IMR-90 (cell line): ENCODE data around the gene NELL2. TPM values are rescaled to one million over a fixed set of nuclear protein-coding genes. Genes with fewer than 3 reads are reported as not detected.

Source experiments
- ATAC-seq: fragments of 200-7000 bp; cut with Tn5 transposase; 2 replicates; pipeline ENCODE4 v1.9.1; 2020; ENCODE audit warnings: low read depth, mild to moderate bottlenecking, moderate library complexity
- BruUV-seq: library from RNA; stranded (reverse); fragments of 400-500 nt; replicated peaks from 2 replicates; lab custom pipeline; 2021; lab: Mats Ljungman, UMichigan
- CTCF ChIA-PET: fragments of 300-600 bp; formaldehyde crosslinking; extraction: SDS; loops from one replicate; lab custom pipeline; 2021; ENCODE audit warnings: antibody characterized with exemption; lab: Yijun Ruan, JAX
- POLR2A ChIA-PET: fragments of 300-600 bp; sonication (Branson Sonifier 250); formaldehyde crosslinking; loops from one replicate; lab custom pipeline; 2022; ENCODE audit warnings: antibody characterized with exemption; ENCODE audit not compliant: unreplicated experiment; lab: Charles Lee
- DNase-seq: peaks from one replicate; pipeline ENCODE4 v3.0.0; 2013
- H2AFZ ChIP-seq: replicated peaks from 2 replicates; pipeline ENCODE3; 2013; ENCODE audit warnings: low read length, mild to moderate bottlenecking; ENCODE audit not compliant: poor library complexity
- H2AK5ac ChIP-seq: 2 replicates; pipeline ENCODE4 v1.6.1; 2013; ENCODE audit warnings: low read depth, low read length, inconsistent platforms
- H2AK9ac ChIP-seq: replicated peaks from 2 replicates; pipeline ENCODE3; 2013; ENCODE audit warnings: mild to moderate bottlenecking, low read depth, low read length, moderate library complexity; ENCODE audit not compliant: poor library complexity
- H2BK120ac ChIP-seq: 2 replicates; pipeline ENCODE4 v1.6.1; 2013; ENCODE audit warnings: low read depth, low read length, inconsistent platforms
- H2BK15ac ChIP-seq: 3 replicates; pipeline ENCODE4 v1.6.1; 2013; ENCODE audit warnings: low read depth, low read length, inconsistent platforms
- H2BK20ac ChIP-seq: 2 replicates; pipeline ENCODE4 v1.6.1; 2013; ENCODE audit warnings: low read depth, mild to moderate bottlenecking, inconsistent platforms, low read length, moderate library complexity
- H2BK5ac ChIP-seq: 2 replicates; pipeline ENCODE4 v1.6.1; 2013; ENCODE audit warnings: mild to moderate bottlenecking, low read depth, low read length, inconsistent platforms; ENCODE audit not compliant: poor library complexity, severe bottlenecking
- H3K14ac ChIP-seq: replicated peaks from 2 replicates; pipeline ENCODE4 v1.6.1; 2013; ENCODE audit warnings: low read depth, low read length, inconsistent platforms
- H3K18ac ChIP-seq: 2 replicates; pipeline ENCODE4 v1.6.1; 2013; ENCODE audit warnings: low read depth, low read length, control low read depth
- H3K23ac ChIP-seq: 2 replicates; pipeline ENCODE4 v1.6.1; 2013; ENCODE audit warnings: low read depth, low read length, inconsistent platforms
- H3K27ac ChIP-seq: 2 replicates; pipeline ENCODE4 v1.5.1; 2013; ENCODE audit warnings: mild to moderate bottlenecking, control low read depth, low read length; ENCODE audit not compliant: insufficient read depth
- H3K27me3 ChIP-seq: 2 replicates; pipeline ENCODE4 v1.6.1; 2013; ENCODE audit warnings: low read length; ENCODE audit not compliant: control insufficient read depth, insufficient read depth
- H3K36me3 ChIP-seq: 2 replicates; pipeline ENCODE4 v1.6.1; 2013; ENCODE audit warnings: low read length, mixed read lengths; ENCODE audit not compliant: control insufficient read depth, insufficient read depth
- H3K4ac ChIP-seq: 2 replicates; pipeline ENCODE4 v1.6.1; 2013; ENCODE audit warnings: low read depth, low read length, inconsistent platforms
- H3K4me1 ChIP-seq: 2 replicates; pipeline ENCODE4 v1.6.1; 2013; ENCODE audit warnings: low read length, mixed read lengths; ENCODE audit not compliant: control insufficient read depth, insufficient read depth
- H3K4me2 ChIP-seq: 2 replicates; pipeline ENCODE4 v1.6.1; 2013; ENCODE audit warnings: low read depth, mild to moderate bottlenecking, control low read depth, low read length, moderate library complexity
- H3K4me3 ChIP-seq: 2 replicates; pipeline ENCODE4 v1.5.1; 2013; ENCODE audit warnings: low read depth, mild to moderate bottlenecking, control low read depth, low read length, moderate library complexity; ENCODE audit not compliant: insufficient read depth
- H3K56ac ChIP-seq: 2 replicates; pipeline ENCODE4 v1.6.1; 2013; ENCODE audit warnings: low read length, inconsistent platforms; ENCODE audit not compliant: insufficient read depth; ENCODE audit errors: extremely low read depth
- H3K79me1 ChIP-seq, 2 experiments: 2 replicates each; pipeline ENCODE4 v1.6.1; 2013; ENCODE audit warnings: low read length in 2 of 2, inconsistent platforms in 1 of 2, low read depth in 1 of 2
- H3K9ac ChIP-seq: 2 replicates; pipeline ENCODE4 v1.6.1; 2013; ENCODE audit warnings: low read depth, low read length, control low read depth
- H3K9me1 ChIP-seq: 2 replicates; pipeline ENCODE4 v1.6.1; 2013; ENCODE audit warnings: low read length, inconsistent platforms; ENCODE audit not compliant: insufficient read depth
- H3K9me3 ChIP-seq: 2 replicates; pipeline ENCODE4 v1.6.1; 2013; ENCODE audit warnings: low read length; ENCODE audit not compliant: control insufficient read depth, insufficient read depth
- H4K20me1 ChIP-seq: 2 replicates; pipeline ENCODE4 v1.6.1; 2013; ENCODE audit warnings: low read length, inconsistent platforms; ENCODE audit not compliant: insufficient read depth
- H4K5ac ChIP-seq: 2 replicates; pipeline ENCODE4 v1.6.1; 2013; ENCODE audit warnings: mild to moderate bottlenecking, low read depth, low read length, control low read depth
- H4K8ac ChIP-seq, 2 experiments: 2 replicates each; pipeline ENCODE4 v1.6.1; 2013; ENCODE audit warnings: low read depth in 2 of 2, low read length in 2 of 2, control low read depth in 1 of 2, inconsistent platforms in 1 of 2
- H4K91ac ChIP-seq: 2 replicates; pipeline ENCODE4 v1.6.1; 2013; ENCODE audit warnings: low read depth, low read length, inconsistent platforms; ENCODE audit not compliant: insufficient read depth
- BHLHE40 ChIP-seq: fragments of 150-350 bp; IDR thresholded peaks from 2 replicates; pipeline ENCODE4 v1.6.1; 2016; ENCODE audit warnings: mild to moderate bottlenecking, low read depth, low read length
- CEBPB ChIP-seq: IDR thresholded peaks from 2 replicates; pipeline ENCODE4 v1.6.1; 2012; ENCODE audit warnings: low read depth, low read length, improper control_type of control experiment
- CHD1 ChIP-seq: IDR thresholded peaks from 2 replicates; pipeline ENCODE4 v1.6.1; 2012; ENCODE audit warnings: low read depth, low read length, improper control_type of control experiment
- ELK1 ChIP-seq: fragments of 150-350 bp; IDR thresholded peaks from 2 replicates; pipeline ENCODE4 v1.6.1; 2016; ENCODE audit warnings: low read depth, mild to moderate bottlenecking, low read length, moderate library complexity, borderline replicate concordance
- FOS ChIP-seq: fragments of 150-350 bp; IDR thresholded peaks from 2 replicates; pipeline ENCODE4 v1.6.1; 2016; ENCODE audit warnings: low read depth, low read length
- MAFK ChIP-seq: IDR thresholded peaks from 2 replicates; pipeline ENCODE4 v1.6.1; 2012; ENCODE audit warnings: low read depth, low read length, improper control_type of control experiment
- MAZ ChIP-seq: IDR thresholded peaks from 2 replicates; pipeline ENCODE4 v1.6.1; 2012; ENCODE audit warnings: low read depth, mild to moderate bottlenecking, low read length, improper control_type of control experiment, moderate library complexity, borderline replicate concordance
- MXI1 ChIP-seq: IDR thresholded peaks from 2 replicates; pipeline ENCODE4 v1.6.1; 2012; ENCODE audit warnings: low read depth, mild to moderate bottlenecking, low read length, moderate library complexity, borderline replicate concordance
- NFE2L2 ChIP-seq: fragments of 150-350 bp; IDR thresholded peaks from 2 replicates; pipeline ENCODE4 v1.6.1; 2016; ENCODE audit warnings: low read depth, mild to moderate bottlenecking, low read length
- POLR2A ChIP-seq: IDR thresholded peaks from 2 replicates; pipeline ENCODE4 v1.6.1; 2012; ENCODE audit warnings: mild to moderate bottlenecking, low read depth, low read length
- RAD21 ChIP-seq: IDR thresholded peaks from 2 replicates; pipeline ENCODE4 v1.6.1; 2012; ENCODE audit warnings: low read length, improper control_type of control experiment
- RCOR1 ChIP-seq: IDR thresholded peaks from 2 replicates; pipeline ENCODE4 v1.6.1; 2012; ENCODE audit warnings: mild to moderate bottlenecking, low read length, improper control_type of control experiment; ENCODE audit not compliant: insufficient replicate concordance
- RFX5 ChIP-seq: IDR thresholded peaks from 2 replicates; pipeline ENCODE4 v1.8.0; 2012; ENCODE audit warnings: low read depth, mild to moderate bottlenecking, low read length, moderate library complexity
- SMC3 ChIP-seq: fragments of 150-350 bp; IDR thresholded peaks from 2 replicates; pipeline ENCODE4 v1.6.1; 2016; ENCODE audit warnings: low read depth, mild to moderate bottlenecking, antibody characterized with exemption, low read length, moderate library complexity
- USF2 ChIP-seq: fragments of 150-350 bp; IDR thresholded peaks from 2 replicates; pipeline ENCODE4 v1.6.1; 2017; ENCODE audit warnings: mild to moderate bottlenecking, antibody characterized with exemption, low read length, low read depth
- dilution Hi-C: fragments of 300-500 bp; cut with HindIII; formaldehyde crosslinking; loops from one replicate; pipeline ENCODE4 v1.14.3; 2018; ENCODE audit warnings: low sequenced_read_pairs; ENCODE audit not compliant: unreplicated experiment
- in situ Hi-C: fragments of 300-500 bp; cut with MboI; formaldehyde crosslinking; loops from 3 replicates; pipeline ENCODE4 v1.14.3; 2019; ENCODE audit warnings: low sequenced_read_pairs, inconsistent platforms, mixed read lengths
- intact Hi-C: fragments of 100-400 bp; cut with micrococcal nuclease; formaldehyde crosslinking; loops from 2 replicates; pipeline ENCODE4 v1.10.0; 2022
- polyA plus RNA-seq, 3 experiments: library from polyadenylated mRNA; depleted of rRNA; stranded (reverse); fragments of >200 nt; gene quantifications; 2 replicates each; pipeline ENCODE4 v1.2.3, GENCODE V29; 2012; ENCODE audit warnings: low replicate concordance in 1 of 3
- total RNA-seq: library from RNA; depleted of rRNA; stranded (reverse); fragments of >200 nt; gene quantifications from 2 replicates; pipeline ENCODE4 v1.2.3, GENCODE V29; 2012
- TF ChIP-seq, protein P1 (sequence below): conservative IDR thresholded peaks from 2 replicates; pipeline ENCODE4 v1.5.1; 2012; ENCODE audit warnings: mild to moderate bottlenecking, low read depth, low read length, improper control_type of control experiment

NELL2 gene
- total and polyA plus RNA-seq, 2 of the 4 experiments (the other 2 are of a cell fraction) = 0.18 to 0.26 TPM

- Histone ChIP-seq H4K8ac (no peak overlapping the region), H3K9ac (no peak overlapping the region), H3K9me1 (no peaks in the 10 kb centered on the region), H3K4me3 (no peak overlapping the region), H2BK5ac (no peak overlapping the region), H3K4ac (no peak overlapping the region), H3K36me3 (no peaks in the 10 kb centered on the region), H4K91ac (no peak overlapping the region), H3K27ac (no peak overlapping the region), H3K4me1 (no peaks in the 10 kb centered on the region), H3K14ac (no peak overlapping the region), H2AFZ (no peak overlapping the region), H3K9me3 (no peaks in the 10 kb centered on the region), H2AK5ac (no peak overlapping the region), H4K20me1 (no peaks in the 10 kb centered on the region), H2BK15ac (no peak overlapping the region), H4K5ac (no peak overlapping the region), H2BK120ac (no peak overlapping the region), H3K18ac (no peak overlapping the region), H2AK9ac (no peak overlapping the region), H2BK20ac (no peak overlapping the region), H3K4me2 (no peak overlapping the region), H3K27me3 (no peaks in the 10 kb centered on the region), H3K56ac (no peak overlapping the region), H3K23ac (no peak overlapping the region), H3K79me1 (no peaks in the 10 kb centered on the region)
- dilution Hi-C loops = no loop called here
- in situ Hi-C loops = no loop called here
- BruUV-seq = no TSS peak
- TF ChIP-seq RFX5 (no peak), MXI1 (no peak), FOS (no peak), USF2 (no peak), NFE2L2 (no peak), POLR2A (no peak), ELK1 (no peak), MAFK (no peak), CHD1 (no peak), SMC3 (no peak), MAZ (no peak), BHLHE40 (no peak), RAD21 (no peak), RCOR1 (no peak), CEBPB (no peak)
- TF ChIP-seq, protein P1, sequence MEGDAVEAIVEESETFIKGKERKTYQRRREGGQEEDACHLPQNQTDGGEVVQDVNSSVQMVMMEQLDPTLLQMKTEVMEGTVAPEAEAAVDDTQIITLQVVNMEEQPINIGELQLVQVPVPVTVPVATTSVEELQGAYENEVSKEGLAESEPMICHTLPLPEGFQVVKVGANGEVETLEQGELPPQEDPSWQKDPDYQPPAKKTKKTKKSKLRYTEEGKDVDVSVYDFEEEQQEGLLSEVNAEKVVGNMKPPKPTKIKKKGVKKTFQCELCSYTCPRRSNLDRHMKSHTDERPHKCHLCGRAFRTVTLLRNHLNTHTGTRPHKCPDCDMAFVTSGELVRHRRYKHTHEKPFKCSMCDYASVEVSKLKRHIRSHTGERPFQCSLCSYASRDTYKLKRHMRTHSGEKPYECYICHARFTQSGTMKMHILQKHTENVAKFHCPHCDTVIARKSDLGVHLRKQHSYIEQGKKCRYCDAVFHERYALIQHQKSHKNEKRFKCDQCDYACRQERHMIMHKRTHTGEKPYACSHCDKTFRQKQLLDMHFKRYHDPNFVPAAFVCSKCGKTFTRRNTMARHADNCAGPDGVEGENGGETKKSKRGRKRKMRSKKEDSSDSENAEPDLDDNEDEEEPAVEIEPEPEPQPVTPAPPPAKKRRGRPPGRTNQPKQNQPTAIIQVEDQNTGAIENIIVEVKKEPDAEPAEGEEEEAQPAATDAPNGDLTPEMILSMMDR = no peak
- ATAC-seq (no peak), DNase-seq (no peak)
- ChIA-PET CTCF (no interaction called here), POLR2A (no interaction called here)
- intact Hi-C loops = no loop called here
These were observed 9.8 kb upstream of the NELL2 start for GRCh38 chr12:44885902-44886301.
